Aorta (tissue), 5 donors: ENCODE measurements around the gene PARG. TPM values are rescaled to one million over a fixed set of nuclear protein-coding genes. Genes with fewer than 3 reads are reported as not detected.
"Not testable (repeated sequence)": the region's sequence is repeated elsewhere in the genome, so short reads cannot be mapped to it uniquely, and the experiment has no call there.

ENCODE experiments used
- ATAC-seq: fragments of 200-7000 bp; cut with Tn5 transposase; one replicate; pipeline ENCODE4 v1.9.1; 2022; ENCODE audit warnings: moderate library complexity; ENCODE audit not compliant: low FRiP score
- DNase-seq, 2 donors: peaks; one replicate each; pipeline ENCODE4 v3.0.0-alpha.2; 2020
- H3K27ac ChIP-seq, 2 donors: one replicate each; pipeline ENCODE4 v1.5.1; 2013; ENCODE audit warnings: low read length in 2 of 2, mild to moderate bottlenecking in 2 of 2, moderate library complexity in 2 of 2, control low read depth in 1 of 2, inconsistent platforms in 1 of 2, low read depth in 1 of 2
- H3K27me3 ChIP-seq, 2 donors: one replicate each; pipeline ENCODE4 v1.6.1; 2013; ENCODE audit warnings: control low read depth in 1 of 2, low read length in 1 of 2, mild to moderate bottlenecking in 1 of 2, moderate library complexity in 1 of 2; ENCODE audit not compliant: insufficient read depth in 2 of 2, control insufficient read depth in 1 of 2
- H3K36me3 ChIP-seq, 2 donors: one replicate each; pipeline ENCODE4 v1.6.1; 2013; ENCODE audit warnings: control low read depth in 1 of 2, low read length in 1 of 2, mild to moderate bottlenecking in 1 of 2; ENCODE audit not compliant: insufficient read depth in 2 of 2, control insufficient read depth in 1 of 2
- H3K4me1 ChIP-seq, 2 donors: one replicate each; pipeline ENCODE4 v1.6.1; 2013; ENCODE audit warnings: low read length in 2 of 2, control low read depth in 1 of 2, mild to moderate bottlenecking in 1 of 2, moderate library complexity in 1 of 2; ENCODE audit not compliant: insufficient read depth in 2 of 2, control insufficient read depth in 1 of 2
- H3K4me3 ChIP-seq, 2 donors: one replicate each; pipeline ENCODE4 v1.5.1; 2013; ENCODE audit warnings: low read length in 2 of 2, control low read depth in 1 of 2, mild to moderate bottlenecking in 1 of 2
- H3K9me3 ChIP-seq: one replicate; pipeline ENCODE4 v1.6.1; 2013; ENCODE audit warnings: mild to moderate bottlenecking, low read length; ENCODE audit not compliant: control insufficient read depth
- WGBS, 2 donors: extraction: QIAGEN DNeasy Blood & Tissue Kit; methylation state at CpG; one replicate each; pipeline ENCODE4 v1.1.7; 2013; 5-methylcytosine and 5-hydroxymethylcytosine counted together
- intact Hi-C, 2 donors: fragments of 100-400 bp; cut with DNase I; formaldehyde crosslinking; loops; one replicate each; pipeline versions ENCODE4 v1.14.2 to v1.15.0; 2022
- long read RNA-seq, 2 donors: library from polyadenylated mRNA; unstranded; transcript quantifications; one replicate each; pipeline ENCODE4 v2.0.0, GENCODE V29; 2020 to 2021
- polyA plus RNA-seq, 2 donors: library from polyadenylated mRNA; stranded (reverse); fragments of 200-250 nt; gene quantifications; one replicate each; pipeline ENCODE4 v1.2.3, GENCODE V29; 2013
- total RNA-seq, 2 donors: library from RNA; stranded (reverse); fragmentation: NEBNext Ultra II Directional; extraction: Animal tissue kit (Norgen Biotek cat#: 25700); gene quantifications; one replicate each; pipeline ENCODE4 v1.2.1, GENCODE V29; 2021
- donor health status: healthy with polysubstance abuse.
- donor health status: Bipolar disorder and iron deficiency.
- donor health status: DM: no; HTN: no; CAD: no.
- donor health status: DM: no; HTN: no; CAD: no.
- donor health status: DM: yes; HTN: yes; CAD: no.

The PARG gene
- total RNA-seq (10 to 100 TPM; 25.3 to 32.0 TPM), polyA plus RNA-seq (1 to 10 TPM; 6.9 to 7.6 TPM)
- long read RNA-seq, donor 1, partial matches to known transcripts = 5 of 13 reads
- long read RNA-seq, donor 1, other reads (novel, unspliced or antisense) = 8 of 13 reads
- long read RNA-seq, donor 2, partial matches to known transcripts = 1 of 30 reads
- long read RNA-seq, donor 2, other reads (novel, unspliced or antisense) = 29 of 30 reads

GRCh38 chr10:49941447-49942338, at the start of gene PARG, which contains the start of gene TIMM23B:
TSS of gene PARG (minus strand) at chr10:49942027. CDS start at chr10:49941725, 302 bp downstream.
TSS of gene TIMM23B (plus strand) at chr10:49942053. CDS start at chr10:49942195, 142 bp downstream.
- H3K27me3 ChIP-seq, intact Hi-C loops, H3K4me1 ChIP-seq, H3K9me3 ChIP-seq, H3K36me3 ChIP-seq: not testable (repeated sequence)
- 0% methylated on average over 75 to 81 of the region's 81 CpGs for WGBS, 2 donors
- peak; percentile 84 to 92 for DNase-seq
- peak; percentile 96 for ATAC-seq
- H3K27ac ChIP-seq = peak within 1 kb of the TSS in 1 of 2 donors; percentile 39
- H3K4me3 ChIP-seq = peak within 1 kb of the TSS; percentile 51 to 70

GRCh38 chr10:49988376-49988775, 46.5 kb upstream of the PARG start, which contains the start of gene AGAP6:
TSS of gene AGAP6 (plus strand) at chr10:49988406. CDS start at chr10:49988716, 310 bp downstream.
- WGBS, 2 donors = 89 to 95% methylated on average over 13 to 17 of the region's 18 CpGs
- H3K27ac ChIP-seq, H3K36me3 ChIP-seq, H3K9me3 ChIP-seq, intact Hi-C loops, H3K27me3 ChIP-seq, DNase-seq, H3K4me1 ChIP-seq, H3K4me3 ChIP-seq, ATAC-seq: not testable (repeated sequence)

- H3K27me3 ChIP-seq, H3K27ac ChIP-seq, ATAC-seq, DNase-seq, H3K9me3 ChIP-seq, intact Hi-C loops, H3K36me3 ChIP-seq, H3K4me1 ChIP-seq, H3K4me3 ChIP-seq: not testable (repeated sequence)
- WGBS, 2 donors = 79 to 82% methylated on average over 3 of the region's 3 CpGs
Observed at GRCh38 chr10:49987207-49987606, 45.4 kb upstream of the PARG start.

GRCh38 chr10:49977756-49978155, 35.9 kb upstream of the PARG start:
- ATAC-seq = not testable (repeated sequence)

GRCh38 chr10:49972094-49972493, 30.3 kb upstream of the PARG start:
- H3K27me3 ChIP-seq, H3K4me1 ChIP-seq, H3K4me3 ChIP-seq, H3K36me3 ChIP-seq, intact Hi-C loops, H3K27ac ChIP-seq, H3K9me3 ChIP-seq, DNase-seq, ATAC-seq: not testable (repeated sequence)
- WGBS, 2 donors = 67 to 84% methylated on average over 3 of the region's 3 CpGs

More at GRCh38 chr10:49977756-49978155, 35.9 kb upstream of the PARG start:
- H3K4me3 ChIP-seq, H3K4me1 ChIP-seq, DNase-seq, H3K9me3 ChIP-seq, H3K27me3 ChIP-seq, H3K36me3 ChIP-seq, H3K27ac ChIP-seq, intact Hi-C loops: not testable (repeated sequence)
- WGBS, 2 donors = 97% methylated on average over 3 of the region's 3 CpGs

- DNase-seq, ATAC-seq, H3K9me3 ChIP-seq, H3K4me1 ChIP-seq, H3K27me3 ChIP-seq, intact Hi-C loops, H3K36me3 ChIP-seq, H3K4me3 ChIP-seq, H3K27ac ChIP-seq: not testable (repeated sequence)
- 68 to 69% methylated on average over 2 of the region's 2 CpGs for WGBS, 2 donors
Observed at GRCh38 chr10:49971466-49971865, 29.6 kb upstream of the PARG start.

GRCh38 chr10:49970331-49970857, 28.6 kb upstream of the PARG start:
- WGBS, 2 donors = 93 to 94% methylated on average over 19 to 37 of the region's 37 CpGs
- intact Hi-C loops, H3K27me3 ChIP-seq, H3K4me1 ChIP-seq, H3K4me3 ChIP-seq, H3K27ac ChIP-seq, H3K9me3 ChIP-seq, H3K36me3 ChIP-seq, DNase-seq, ATAC-seq: not testable (repeated sequence)

- H3K4me3 ChIP-seq, H3K9me3 ChIP-seq, H3K27me3 ChIP-seq, DNase-seq, ATAC-seq, H3K27ac ChIP-seq, H3K4me1 ChIP-seq, intact Hi-C loops, H3K36me3 ChIP-seq: not testable (repeated sequence)
- 75 to 81% methylated on average over 2 to 3 of the region's 3 CpGs for WGBS, 2 donors
Observed at GRCh38 chr10:49953122-49953521, 11.3 kb upstream of the PARG start.
